ENCODE data around the gene IFI35.

The IFI35 gene

DNA sequence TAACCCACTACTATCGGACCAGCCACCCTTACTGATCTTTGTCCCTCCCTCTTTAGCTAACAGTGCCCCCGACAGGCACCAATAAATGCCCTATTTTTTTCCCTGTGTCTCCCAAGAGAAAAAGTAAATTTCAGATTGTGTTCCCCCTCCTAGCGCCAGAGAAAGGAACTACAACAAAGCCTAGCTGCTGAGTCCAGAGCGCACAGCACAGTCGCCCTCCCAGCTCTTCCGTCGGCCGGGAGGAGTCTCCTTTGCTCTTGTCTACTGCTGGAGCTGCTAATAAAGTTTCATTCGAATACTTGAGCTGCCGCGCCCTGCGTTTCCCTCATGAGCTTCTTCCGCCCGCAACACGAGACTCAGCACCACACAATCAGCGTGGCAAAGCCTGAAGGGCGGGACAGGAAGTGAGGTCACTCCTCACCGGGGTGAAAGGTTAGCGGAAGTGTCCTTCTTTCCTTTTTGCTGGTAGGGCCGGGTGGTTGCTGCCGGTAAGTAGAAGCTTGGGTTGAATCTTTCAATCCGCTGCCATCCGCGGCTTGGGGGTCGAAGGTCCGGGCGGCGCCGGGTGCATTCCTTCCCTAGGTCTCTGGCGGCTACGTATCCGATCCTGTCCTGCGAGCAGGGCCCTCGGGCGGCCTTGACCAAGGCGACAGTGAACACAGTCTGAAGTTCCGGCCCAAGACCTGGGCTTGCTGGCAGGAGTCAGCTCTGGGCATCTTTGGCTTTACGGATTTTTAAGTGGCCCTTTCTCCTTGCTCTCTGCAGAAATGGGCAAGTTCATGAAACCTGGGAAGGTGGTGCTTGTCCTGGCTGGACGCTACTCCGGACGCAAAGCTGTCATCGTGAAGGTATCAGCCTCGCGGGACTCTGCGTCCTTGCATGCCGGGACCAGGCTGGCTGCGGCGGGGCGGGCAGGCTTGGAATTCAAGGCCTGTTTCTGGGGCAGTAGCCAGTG is 8.3 kb upstream of the IFI35 start, which contains the start of gene RPL27 (continued):
- TF ChIP-seq ZNF266 (tag by site-specific recombination; IDR thresholded peaks at IDR 0.05; ENCODE audit: low read depth) (no peak), ZNF324 (tag by site-specific recombination; IDR thresholded peaks at IDR 0.05) (peak; percentile 100), ZNF701 (tag by site-specific recombination; IDR thresholded peaks at IDR 0.05) (no peak), ZNF202 (tag by site-specific recombination; IDR thresholded peaks at IDR 0.05; ENCODE audit: borderline replicate concordance) (no peak), ZNF146 (tag by site-specific recombination; IDR thresholded peaks at IDR 0.05) (peak; percentile 30), TRIM28 (IDR thresholded peaks at IDR 0.05; ENCODE audit: borderline replicate concordance, low read length) (peak; percentile 97), ZNF214 (tag by site-specific recombination; IDR thresholded peaks at IDR 0.05; ENCODE audit: borderline replicate concordance) (no peak), ZBTB48 (tag by site-specific recombination; IDR thresholded peaks at IDR 0.05) (peak; percentile 38; the same call in 1 of the 2 replicates), ZNF521 (tag by site-specific recombination; IDR thresholded peaks at IDR 0.05) (no peak), ZNF561 (tag by site-specific recombination; IDR thresholded peaks at IDR 0.05; ENCODE audit: borderline replicate concordance) (peak; percentile 100), RBAK (tag by site-specific recombination; IDR thresholded peaks at IDR 0.05) (no peak), ZNF747 (tag by site-specific recombination; IDR thresholded peaks at IDR 0.05) (no peak), ZNF24 (tag by site-specific recombination; IDR thresholded peaks at IDR 0.05) (peak; percentile 98), ZNF138 (tag by site-specific recombination; IDR thresholded peaks at IDR 0.05; ENCODE audit: borderline replicate concordance) (no peak), ZNF133 (tag by site-specific recombination; IDR thresholded peaks at IDR 0.05) (no peak), KLF10 (tag by site-specific recombination; IDR thresholded peaks at IDR 0.05) (peak; percentile 95), ZNF555 (tag by site-specific recombination; conservative IDR thresholded peaks at IDR 0.05) (no peak), MEIS1 (CRISPR knock-in tag; IDR thresholded peaks at IDR 0.05; ENCODE audit: borderline replicate concordance) (no peak), ZNF843 (tag by site-specific recombination; IDR thresholded peaks at IDR 0.05) (peak; percentile 84), GLIS1 (tag by site-specific recombination; IDR thresholded peaks at IDR 0.05) (peak; percentile 58; the same call in 1 of the 2 replicates), ZNF157 (tag by site-specific recombination; IDR thresholded peaks at IDR 0.05) (no peak), ZNF558 (tag by site-specific recombination; IDR thresholded peaks at IDR 0.05) (peak; percentile 91; the same call in 1 of the 2 replicates), ZBTB21 (tag by site-specific recombination; IDR thresholded peaks at IDR 0.05) (peak; percentile 95), ZNF670 (tag by site-specific recombination; IDR thresholded peaks at IDR 0.05; ENCODE audit: low read depth) (no peak), YY2 (tag by site-specific recombination; IDR thresholded peaks at IDR 0.05) (peak; percentile 62; the same call in 1 of the 2 replicates), PRDM1 (tag by site-specific recombination; IDR thresholded peaks at IDR 0.05) (peak; percentile 52; the same call in 1 of the 2 replicates), MYNN (tag by site-specific recombination; IDR thresholded peaks at IDR 0.05; ENCODE audit: borderline replicate concordance) (peak; percentile 66), ZNF175 (tag by site-specific recombination; IDR thresholded peaks at IDR 0.05) (no peak)
- TF ChIP-seq, protein P1, sequence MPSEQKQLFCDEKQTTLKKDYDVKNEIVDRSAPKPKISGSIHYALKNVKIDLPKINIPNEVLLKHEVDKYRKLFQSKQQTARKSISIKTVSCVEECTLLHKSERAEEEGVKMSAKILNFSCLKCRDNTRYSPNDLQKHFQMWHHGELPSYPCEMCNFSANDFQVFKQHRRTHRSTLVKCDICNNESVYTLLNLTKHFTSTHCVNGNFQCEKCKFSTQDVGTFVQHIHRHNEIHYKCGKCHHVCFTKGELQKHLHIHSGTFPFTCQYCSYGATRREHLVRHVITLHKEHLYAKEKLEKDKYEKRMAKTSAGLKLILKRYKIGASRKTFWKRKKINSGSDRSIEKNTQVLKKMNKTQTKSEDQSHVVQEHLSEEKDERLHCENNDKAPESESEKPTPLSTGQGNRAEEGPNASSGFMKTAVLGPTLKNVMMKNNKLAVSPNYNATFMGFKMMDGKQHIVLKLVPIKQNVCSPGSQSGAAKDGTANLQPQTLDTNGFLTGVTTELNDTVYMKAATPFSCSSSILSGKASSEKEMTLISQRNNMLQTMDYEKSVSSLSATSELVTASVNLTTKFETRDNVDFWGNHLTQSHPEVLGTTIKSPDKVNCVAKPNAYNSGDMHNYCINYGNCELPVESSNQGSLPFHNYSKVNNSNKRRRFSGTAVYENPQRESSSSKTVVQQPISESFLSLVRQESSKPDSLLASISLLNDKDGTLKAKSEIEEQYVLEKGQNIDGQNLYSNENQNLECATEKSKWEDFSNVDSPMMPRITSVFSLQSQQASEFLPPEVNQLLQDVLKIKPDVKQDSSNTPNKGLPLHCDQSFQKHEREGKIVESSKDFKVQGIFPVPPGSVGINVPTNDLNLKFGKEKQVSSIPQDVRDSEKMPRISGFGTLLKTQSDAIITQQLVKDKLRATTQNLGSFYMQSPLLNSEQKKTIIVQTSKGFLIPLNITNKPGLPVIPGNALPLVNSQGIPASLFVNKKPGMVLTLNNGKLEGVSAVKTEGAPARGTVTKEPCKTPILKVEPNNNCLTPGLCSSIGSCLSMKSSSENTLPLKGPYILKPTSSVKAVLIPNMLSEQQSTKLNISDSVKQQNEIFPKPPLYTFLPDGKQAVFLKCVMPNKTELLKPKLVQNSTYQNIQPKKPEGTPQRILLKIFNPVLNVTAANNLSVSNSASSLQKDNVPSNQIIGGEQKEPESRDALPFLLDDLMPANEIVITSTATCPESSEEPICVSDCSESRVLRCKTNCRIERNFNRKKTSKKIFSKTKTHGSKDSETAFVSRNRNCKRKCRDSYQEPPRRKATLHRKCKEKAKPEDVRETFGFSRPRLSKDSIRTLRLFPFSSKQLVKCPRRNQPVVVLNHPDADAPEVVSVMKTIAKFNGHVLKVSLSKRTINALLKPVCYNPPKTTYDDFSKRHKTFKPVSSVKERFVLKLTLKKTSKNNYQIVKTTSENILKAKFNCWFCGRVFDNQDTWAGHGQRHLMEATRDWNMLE (tag by site-specific recombination; conservative IDR thresholded peaks at IDR 0.05; ENCODE audit: low read depth) = peak; percentile 95
- TF ChIP-seq, protein P2, sequence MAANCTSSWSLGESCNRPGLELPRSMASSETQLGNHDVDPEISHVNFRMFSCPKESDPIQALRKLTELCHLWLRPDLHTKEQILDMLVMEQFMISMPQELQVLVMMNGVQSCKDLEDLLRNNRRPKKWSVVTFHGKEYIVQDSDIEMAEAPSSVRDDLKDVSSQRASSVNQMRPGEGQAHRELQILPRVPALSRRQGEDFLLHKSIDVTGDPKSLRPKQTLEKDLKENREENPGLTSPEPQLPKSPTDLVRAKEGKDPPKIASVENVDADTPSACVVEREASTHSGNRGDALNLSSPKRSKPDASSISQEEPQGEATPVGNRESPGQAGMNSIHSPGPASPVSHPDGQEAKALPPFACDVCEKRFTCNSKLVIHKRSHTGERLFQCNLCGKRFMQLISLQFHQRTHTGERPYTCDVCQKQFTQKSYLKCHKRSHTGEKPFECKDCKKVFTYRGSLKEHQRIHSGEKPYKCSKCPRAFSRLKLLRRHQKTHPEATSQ (tag by site-specific recombination; IDR thresholded peaks at IDR 0.05) = peak; percentile 41; the same call in 1 of the 2 replicates
- TF ChIP-seq, protein P3, sequence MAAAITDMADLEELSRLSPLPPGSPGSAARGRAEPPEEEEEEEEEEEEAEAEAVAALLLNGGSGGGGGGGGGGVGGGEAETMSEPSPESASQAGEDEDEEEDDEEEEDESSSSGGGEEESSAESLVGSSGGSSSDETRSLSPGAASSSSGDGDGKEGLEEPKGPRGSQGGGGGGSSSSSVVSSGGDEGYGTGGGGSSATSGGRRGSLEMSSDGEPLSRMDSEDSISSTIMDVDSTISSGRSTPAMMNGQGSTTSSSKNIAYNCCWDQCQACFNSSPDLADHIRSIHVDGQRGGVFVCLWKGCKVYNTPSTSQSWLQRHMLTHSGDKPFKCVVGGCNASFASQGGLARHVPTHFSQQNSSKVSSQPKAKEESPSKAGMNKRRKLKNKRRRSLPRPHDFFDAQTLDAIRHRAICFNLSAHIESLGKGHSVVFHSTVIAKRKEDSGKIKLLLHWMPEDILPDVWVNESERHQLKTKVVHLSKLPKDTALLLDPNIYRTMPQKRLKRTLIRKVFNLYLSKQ (tag by site-specific recombination; IDR thresholded peaks at IDR 0.05; ENCODE audit: borderline replicate concordance) = no peak
- TF ChIP-seq, protein P4, sequence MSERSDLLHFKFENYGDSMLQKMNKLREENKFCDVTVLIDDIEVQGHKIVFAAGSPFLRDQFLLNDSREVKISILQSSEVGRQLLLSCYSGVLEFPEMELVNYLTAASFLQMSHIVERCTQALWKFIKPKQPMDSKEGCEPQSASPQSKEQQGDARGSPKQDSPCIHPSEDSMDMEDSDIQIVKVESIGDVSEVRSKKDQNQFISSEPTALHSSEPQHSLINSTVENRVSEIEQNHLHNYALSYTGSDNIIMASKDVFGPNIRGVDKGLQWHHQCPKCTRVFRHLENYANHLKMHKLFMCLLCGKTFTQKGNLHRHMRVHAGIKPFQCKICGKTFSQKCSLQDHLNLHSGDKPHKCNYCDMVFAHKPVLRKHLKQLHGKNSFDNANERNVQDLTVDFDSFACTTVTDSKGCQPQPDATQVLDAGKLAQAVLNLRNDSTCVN (tag by site-specific recombination; optimal IDR thresholded peaks at IDR 0.05) = peak; percentile 66

Data from HEK293 (cell line).